ENCODE results near the gene IFNA4. TPM values are rescaled to one million over a fixed set of nuclear protein-coding genes. Genes with fewer than 3 reads are reported as not detected.
"Not testable (repeated sequence)": the region's sequence is repeated elsewhere in the genome, so short reads cannot be mapped to it uniquely, and the experiment has no call there.

IFNA4 gene
- total RNA-seq, 2 donors from 2014 or later = not detected

DNA sequence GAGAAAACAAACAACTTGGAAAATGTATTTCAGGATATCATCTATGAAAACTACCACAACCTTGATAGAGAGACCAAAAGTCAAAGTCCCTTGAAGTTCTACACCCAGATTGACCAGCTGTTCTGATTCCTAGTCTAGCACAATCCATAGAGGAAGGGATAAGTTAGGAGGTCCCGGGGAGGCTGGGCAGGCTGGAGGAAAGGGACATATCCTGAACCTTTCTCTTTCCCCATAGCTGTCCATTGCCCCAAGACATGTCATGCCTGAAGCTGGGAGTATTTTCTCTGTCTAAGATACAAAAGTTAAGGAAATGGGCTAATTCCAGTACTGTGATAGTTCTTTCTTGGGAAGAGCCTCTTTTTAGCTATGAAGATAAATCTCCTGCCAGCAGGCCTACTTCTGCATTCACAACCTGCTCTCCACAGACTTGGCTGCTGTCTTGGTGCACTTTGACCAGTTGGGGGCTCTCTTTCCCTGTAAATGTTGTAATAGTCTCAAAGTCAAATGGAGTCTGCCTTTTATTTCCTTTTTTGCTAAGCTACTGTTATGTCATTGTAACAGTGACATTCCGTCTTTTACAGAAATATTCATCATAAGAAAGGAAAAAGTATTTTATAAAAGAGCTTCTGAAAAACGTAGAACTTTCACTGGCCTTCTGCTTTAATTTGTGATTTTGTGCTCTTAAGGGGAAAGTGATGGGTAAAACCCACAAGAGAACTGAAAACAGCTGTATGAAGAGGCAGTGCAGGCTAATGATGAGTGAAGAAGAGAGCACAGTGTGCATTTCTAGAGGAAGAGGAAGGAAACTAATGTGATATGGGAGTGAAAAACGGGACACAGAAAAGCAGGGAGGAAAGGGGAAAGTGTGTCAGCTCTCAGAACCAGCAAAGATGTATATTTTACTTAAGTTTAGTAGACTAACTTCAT, 4.3 kb downstream of the IFNA4 start:
- ATAC-seq (ENCODE audit: insufficient number of reproducible peaks, low FRiP score, low read depth) = peak; percentile 36
- H3K4me3 ChIP-seq; H3K4me1 ChIP-seq (ENCODE audit: control insufficient read depth in 1 of 2, low read depth in 2 of 2); H3K9me3 ChIP-seq; DNase-seq (ENCODE audit: low spot score); H3K36me3 ChIP-seq; H3K27ac ChIP-seq; H3K27me3 ChIP-seq (replicated peaks; ENCODE audit: insufficient read depth): not testable (repeated sequence)
- TF ChIP-seq, protein P1, sequence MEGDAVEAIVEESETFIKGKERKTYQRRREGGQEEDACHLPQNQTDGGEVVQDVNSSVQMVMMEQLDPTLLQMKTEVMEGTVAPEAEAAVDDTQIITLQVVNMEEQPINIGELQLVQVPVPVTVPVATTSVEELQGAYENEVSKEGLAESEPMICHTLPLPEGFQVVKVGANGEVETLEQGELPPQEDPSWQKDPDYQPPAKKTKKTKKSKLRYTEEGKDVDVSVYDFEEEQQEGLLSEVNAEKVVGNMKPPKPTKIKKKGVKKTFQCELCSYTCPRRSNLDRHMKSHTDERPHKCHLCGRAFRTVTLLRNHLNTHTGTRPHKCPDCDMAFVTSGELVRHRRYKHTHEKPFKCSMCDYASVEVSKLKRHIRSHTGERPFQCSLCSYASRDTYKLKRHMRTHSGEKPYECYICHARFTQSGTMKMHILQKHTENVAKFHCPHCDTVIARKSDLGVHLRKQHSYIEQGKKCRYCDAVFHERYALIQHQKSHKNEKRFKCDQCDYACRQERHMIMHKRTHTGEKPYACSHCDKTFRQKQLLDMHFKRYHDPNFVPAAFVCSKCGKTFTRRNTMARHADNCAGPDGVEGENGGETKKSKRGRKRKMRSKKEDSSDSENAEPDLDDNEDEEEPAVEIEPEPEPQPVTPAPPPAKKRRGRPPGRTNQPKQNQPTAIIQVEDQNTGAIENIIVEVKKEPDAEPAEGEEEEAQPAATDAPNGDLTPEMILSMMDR (IDR thresholded peaks at IDR 0.05) = peak; percentile 17

DNA sequence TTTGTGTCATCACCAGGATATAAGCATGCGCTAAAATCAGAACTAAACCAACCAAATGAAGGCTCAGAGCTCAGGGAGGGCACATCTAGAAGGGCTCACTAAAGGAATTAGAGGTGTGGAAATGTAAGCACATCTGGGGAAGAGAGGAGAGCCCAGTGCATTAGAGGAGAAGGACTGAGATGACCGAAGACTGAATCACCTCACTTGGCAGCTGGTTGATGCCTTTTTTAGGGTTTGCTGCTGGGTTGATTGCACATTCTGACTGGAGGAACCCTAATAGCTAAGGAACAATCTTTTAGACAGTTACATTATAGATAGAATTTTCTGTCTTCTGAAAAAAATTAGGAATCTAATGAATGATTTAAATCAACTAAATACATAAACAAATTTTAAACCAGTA, 12.7 kb downstream of the IFNA4 start:
- no peaks in the 10 kb centered on the region for H3K4me1 ChIP-seq (ENCODE audit: control insufficient read depth in 1 of 2, low read depth in 2 of 2)
- no peaks in the 10 kb centered on the region for H3K27me3 ChIP-seq (replicated peaks; ENCODE audit: insufficient read depth)
- H3K27ac ChIP-seq = no peak overlapping the region
- H3K36me3 ChIP-seq = no peaks in the 10 kb centered on the region
- no peak overlapping the region for H3K4me3 ChIP-seq
- DNase-seq (ENCODE audit: low spot score) (no peak), ATAC-seq (ENCODE audit: insufficient number of reproducible peaks, low FRiP score, low read depth) (no peak)
- H3K9me3 ChIP-seq = no peaks in the 10 kb centered on the region
- TF ChIP-seq, protein P1 (IDR thresholded peaks at IDR 0.05) = no peak

DNA sequence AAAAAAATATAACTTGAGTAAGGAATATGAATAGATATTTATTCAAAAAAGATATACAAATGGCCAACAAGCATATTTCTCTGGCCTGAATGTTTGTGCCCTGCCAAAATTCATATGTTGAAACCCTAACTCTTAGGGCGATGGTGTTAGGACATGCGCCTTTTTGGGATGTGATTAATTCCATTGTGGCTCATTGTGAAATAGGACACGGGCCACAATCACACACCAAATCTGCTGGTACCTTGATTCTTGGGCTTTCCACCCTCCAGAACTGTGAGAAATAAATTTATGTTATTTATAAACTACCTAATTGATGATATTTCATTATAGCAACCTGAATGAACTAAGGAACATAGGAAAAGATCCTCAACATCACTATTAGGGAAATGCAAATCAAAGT, 15.2 kb downstream of the IFNA4 start:
- H3K4me3 ChIP-seq = no peak overlapping the region
- H3K27me3 ChIP-seq (replicated peaks; ENCODE audit: insufficient read depth) = no peaks in the 10 kb centered on the region
- H3K27ac ChIP-seq = no peak overlapping the region
- DNase-seq (ENCODE audit: low spot score) = no peak
- H3K9me3 ChIP-seq = no peaks in the 10 kb centered on the region
- H3K36me3 ChIP-seq = no peaks in the 10 kb centered on the region
- no peaks in the 10 kb centered on the region for H3K4me1 ChIP-seq (ENCODE audit: control insufficient read depth in 1 of 2, low read depth in 2 of 2)
- no peak for ATAC-seq (ENCODE audit: insufficient number of reproducible peaks, low FRiP score, low read depth)
- TF ChIP-seq, protein P1 (IDR thresholded peaks at IDR 0.05) = no peak

DNA sequence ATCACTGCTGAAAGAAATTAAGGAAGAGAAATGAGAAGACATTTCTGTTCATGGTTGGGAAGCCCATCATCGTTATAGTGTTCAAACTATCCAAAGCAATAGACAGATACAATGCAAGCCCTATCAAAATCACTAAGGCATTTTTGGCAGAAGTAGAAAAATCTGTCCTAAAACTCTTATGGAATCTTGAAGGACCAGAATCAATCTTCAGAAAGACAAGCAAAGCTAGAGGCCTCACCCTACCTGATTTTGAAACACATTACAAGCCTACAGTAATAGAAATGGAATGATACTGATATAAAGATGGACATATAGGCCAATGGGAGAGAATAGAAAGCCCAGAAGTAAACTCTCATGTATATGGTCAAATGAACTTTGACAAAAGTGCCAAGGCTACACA, 16.0 kb downstream of the IFNA4 start:
- TF ChIP-seq, protein P1 (IDR thresholded peaks at IDR 0.05) = no peak
- Histone ChIP-seq H3K9me3 (no peaks in the 10 kb centered on the region), H3K4me1 (ENCODE audit: control insufficient read depth in 1 of 2, low read depth in 2 of 2) (no peaks in the 10 kb centered on the region), H3K27me3 (replicated peaks; ENCODE audit: insufficient read depth) (no peaks in the 10 kb centered on the region), H3K4me3 (no peak overlapping the region), H3K27ac (no peak overlapping the region), H3K36me3 (no peaks in the 10 kb centered on the region)
- ATAC-seq (ENCODE audit: insufficient number of reproducible peaks, low FRiP score, low read depth) (no peak), DNase-seq (ENCODE audit: low spot score) (no peak)

DNA sequence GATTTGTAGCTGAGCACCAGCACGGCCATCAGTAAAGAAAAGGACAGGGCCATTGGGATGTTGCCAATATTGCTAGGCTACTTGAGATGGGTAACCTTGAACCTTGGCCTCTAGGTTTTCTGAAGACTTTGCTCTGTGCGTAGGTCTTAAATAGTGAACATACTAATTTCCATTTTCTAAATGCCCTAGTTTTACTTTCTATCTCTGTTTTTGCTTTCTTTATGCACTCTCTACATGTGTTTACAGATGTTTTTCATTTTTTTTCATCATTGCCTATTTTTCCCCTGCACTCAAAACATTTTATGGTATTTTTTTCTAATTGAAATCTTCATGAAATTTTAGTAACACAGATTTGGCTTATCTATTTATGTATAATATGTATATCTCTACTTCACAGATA, 20.8 kb downstream of the IFNA4 start, which contains the start of gene IFNA21:
IFNA21 (minus strand) TSS at position 101 of the 400 bp plus-strand sequence; CDS start at position 53, 48 bp downstream.
- DNase-seq (ENCODE audit: low spot score); H3K4me3 ChIP-seq; H3K27me3 ChIP-seq (replicated peaks; ENCODE audit: insufficient read depth); H3K36me3 ChIP-seq; ATAC-seq (ENCODE audit: insufficient number of reproducible peaks, low FRiP score, low read depth); H3K9me3 ChIP-seq; H3K27ac ChIP-seq; H3K4me1 ChIP-seq (ENCODE audit: control insufficient read depth in 1 of 2, low read depth in 2 of 2): not testable (repeated sequence)
